NCI-H748 (cell line): ENCODE measurements around the gene GYG1.
A peak's percentile ranks its signal among the peaks of the same experiment; 100 is the strongest.

Source experiments
- DNase-seq: peaks from one replicate; lab custom pipeline; 2025; ENCODE audit not compliant: unreplicated experiment; lab: John Stamatoyannopoulos, UW

Gene GYG1

GRCh38 chr3:148991219-148992026, at the start of gene GYG1:
Gene GYG1, plus strand, starts transcription at chr3:148991540. Its CDS starts 101 bp downstream, at chr3:148991641.
- DNase-seq, result peak; percentile 70

- DNase-seq, result peak; percentile 72
These were observed 47.7 kb upstream of the GYG1 start for GRCh38 chr3:148943506-148944205.

GRCh38 chr3:148945116-148945515, 46.2 kb upstream of the GYG1 start:
- no peak for DNase-seq

- DNase-seq, result no peak
These were observed 42.3 kb upstream of the GYG1 start for GRCh38 chr3:148948913-148949657.

- peak; percentile 1 for DNase-seq
These were observed 40.5 kb upstream of the GYG1 start for GRCh38 chr3:148950806-148951205.

GRCh38 chr3:148951599-148952361, 39.6 kb upstream of the GYG1 start:
- DNase-seq, result no peak

- DNase-seq, result no peak
These were observed 38.2 kb upstream of the GYG1 start for GRCh38 chr3:148953094-148953493.

GRCh38 chr3:148954981-148955380, 36.4 kb upstream of the GYG1 start:
- no peak for DNase-seq

GRCh38 chr3:148955544-148956346, 35.6 kb upstream of the GYG1 start:
- DNase-seq, result peak; percentile 43

GRCh38 chr3:148957586-148957985, 33.8 kb upstream of the GYG1 start:
- peak; percentile 30 for DNase-seq

GRCh38 chr3:148958696-148959095, 32.6 kb upstream of the GYG1 start:
- DNase-seq, result no peak

- DNase-seq, result no peak
These were observed 28.8 kb upstream of the GYG1 start for GRCh38 chr3:148962513-148962912.

GRCh38 chr3:148964809-148965208, 26.5 kb upstream of the GYG1 start:
- no peak for DNase-seq

GRCh38 chr3:148968321-148968720, 23.0 kb upstream of the GYG1 start:
- DNase-seq, result no peak

GRCh38 chr3:148970271-148970670, 21.1 kb upstream of the GYG1 start:
- no peak for DNase-seq

GRCh38 chr3:148971401-148972163, 19.8 kb upstream of the GYG1 start:
- DNase-seq, result no peak

GRCh38 chr3:148974726-148975125, 16.6 kb upstream of the GYG1 start:
- DNase-seq, result no peak

GRCh38 chr3:148975248-148975647, 16.1 kb upstream of the GYG1 start:
- DNase-seq, result no peak

GRCh38 chr3:148975696-148976095, 15.6 kb upstream of the GYG1 start:
- DNase-seq, result no peak
